Measurements from ENCODE around the gene RAP1GAP2. TPM values are rescaled to one million over a fixed set of nuclear protein-coding genes. Genes with fewer than 3 reads are reported as not detected.
"Not testable (repeated sequence)": the region's sequence is repeated elsewhere in the genome, so short reads cannot be mapped to it uniquely, and the experiment has no call there.

RAP1GAP2 gene
- total RNA-seq, 2 experiments from 2014 or later: 1.9 to 2.3 TPM

GRCh38 chr17:2876467-2876866 is 80.2 kb downstream of the RAP1GAP2 start:
- ChIA-PET CTCF (no interaction called here), POLR2A (no interaction called here)
- no peak for DNase-seq
- no peak overlapping the region for H3K27ac Mint-ChIP-seq
- H3K4me3 Mint-ChIP-seq: no peak overlapping the region
- intact Hi-C loops (cut with micrococcal nuclease): no loop called here
- no peaks in the 10 kb centered on the region for H3K9me3 Mint-ChIP-seq
- no peaks in the 10 kb centered on the region for H3K27me3 Mint-ChIP-seq
- peaks cover 12% of the 10 kb centered on the region for H3K4me1 Mint-ChIP-seq (ENCODE audit: low read depth)
- no peaks in the 10 kb centered on the region for H3K36me3 Mint-ChIP-seq

DNA sequence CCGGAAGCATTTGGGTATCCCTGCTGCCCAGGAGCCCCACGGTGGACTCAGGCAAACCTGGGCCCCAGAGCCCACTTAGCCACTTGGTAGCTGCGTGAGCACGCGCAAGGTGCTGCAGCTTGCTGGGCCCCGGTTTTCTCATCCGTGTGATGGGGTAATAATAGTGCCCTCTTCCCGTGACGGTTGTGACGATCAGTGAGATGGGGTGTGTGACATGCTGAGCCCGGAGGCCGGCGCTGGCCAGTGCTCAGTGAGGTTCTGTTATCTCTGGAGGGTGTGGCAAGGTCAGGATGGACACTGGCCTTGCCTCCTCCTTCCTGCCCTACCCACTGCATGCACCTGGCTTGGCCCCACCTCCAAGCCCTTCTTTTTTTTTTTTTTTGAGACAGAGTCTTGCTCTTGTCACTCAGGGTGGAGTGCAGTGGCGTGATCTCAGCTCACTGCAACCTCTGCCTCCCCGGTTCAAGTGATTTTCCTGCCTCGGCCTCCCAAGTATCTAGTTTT is 82.6 kb downstream of the RAP1GAP2 start:
- Mint-ChIP-seq H3K27me3 (no peaks in the 10 kb centered on the region), H3K9me3 (no peaks in the 10 kb centered on the region), H3K4me1 (ENCODE audit: low read depth) (peaks cover 12% of the 10 kb centered on the region), H3K27ac (no peak overlapping the region), H3K36me3 (no peaks in the 10 kb centered on the region), H3K4me3 (no peak overlapping the region)
- ChIA-PET POLR2A (no interaction called here), CTCF (interaction anchor here (0.9 kb wide), 1 partner anchor 30 kb away, joined by 3 read pairs; no protein-coding TSS in a partner anchor)
- no peak for DNase-seq
- intact Hi-C loops (cut with micrococcal nuclease): no loop called here

DNA sequence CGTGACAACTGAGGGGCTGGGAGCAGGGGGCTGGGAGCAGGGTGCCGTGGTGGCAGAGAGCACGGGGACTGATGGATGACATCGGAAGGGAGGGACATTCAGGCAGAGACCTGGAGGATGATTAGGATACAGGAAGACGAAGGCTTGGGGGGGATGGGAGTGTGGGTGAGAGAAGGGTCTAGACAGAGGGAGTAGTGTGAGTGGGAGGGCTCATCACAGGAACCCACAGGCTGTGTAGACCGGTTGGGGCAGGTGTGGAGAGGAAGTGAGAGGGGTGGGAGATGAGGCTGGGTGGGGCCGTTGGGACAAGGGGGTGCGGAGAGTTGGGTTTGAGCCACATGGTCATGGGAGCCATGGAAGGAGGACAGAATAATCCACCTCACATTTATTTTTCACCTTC is 83.8 kb downstream of the RAP1GAP2 start:
- intact Hi-C loops (cut with micrococcal nuclease): no loop called here
- Mint-ChIP-seq H3K4me1 (ENCODE audit: low read depth) (peaks cover 12% of the 10 kb centered on the region), H3K27me3 (no peaks in the 10 kb centered on the region), H3K4me3 (no peak overlapping the region), H3K9me3 (no peaks in the 10 kb centered on the region), H3K36me3 (no peaks in the 10 kb centered on the region), H3K27ac (no peak overlapping the region)
- POLR2A ChIA-PET: no interaction called here
- DNase-seq: no peak
- CTCF ChIA-PET: interaction anchor here (0.9 kb wide), 1 partner anchor 31 kb away, joined by 3 read pairs; no protein-coding TSS in a partner anchor

GRCh38 chr17:2881295-2881694 is 85.1 kb downstream of the RAP1GAP2 start:
- intact Hi-C loops (cut with micrococcal nuclease): no loop called here

GRCh38 chr17:2883544-2884213 is 87.4 kb downstream of the RAP1GAP2 start:
- Mint-ChIP-seq H3K4me1 (ENCODE audit: low read depth) (peaks cover 7% of the 10 kb centered on the region), H3K9me3 (no peaks in the 10 kb centered on the region), H3K27ac (no peak overlapping the region), H3K4me3 (no peak overlapping the region), H3K36me3 (no peaks in the 10 kb centered on the region), H3K27me3 (no peaks in the 10 kb centered on the region)
- CTCF ChIA-PET: no interaction called here
- intact Hi-C loops (cut with micrococcal nuclease): no loop called here
- POLR2A ChIA-PET: interaction anchor here (0.6 kb wide), 1 partner anchor 285 kb away, joined by 3 read pairs; no protein-coding TSS in a partner anchor
- no peak for DNase-seq

More at GRCh38 chr17:2881295-2881694, 85.1 kb downstream of the RAP1GAP2 start:
- Mint-ChIP-seq H3K27me3 (no peaks in the 10 kb centered on the region), H3K27ac (no peak overlapping the region), H3K36me3 (no peaks in the 10 kb centered on the region), H3K4me3 (no peak overlapping the region), H3K4me1 (ENCODE audit: low read depth) (peaks cover 12% of the 10 kb centered on the region), H3K9me3 (no peaks in the 10 kb centered on the region)
- POLR2A ChIA-PET: no interaction called here
- no peak for DNase-seq
- CTCF ChIA-PET: interaction anchor here (1.2 kb wide), 1 partner anchor 26 kb away, joined by 3 read pairs; no protein-coding TSS in a partner anchor

DNA sequence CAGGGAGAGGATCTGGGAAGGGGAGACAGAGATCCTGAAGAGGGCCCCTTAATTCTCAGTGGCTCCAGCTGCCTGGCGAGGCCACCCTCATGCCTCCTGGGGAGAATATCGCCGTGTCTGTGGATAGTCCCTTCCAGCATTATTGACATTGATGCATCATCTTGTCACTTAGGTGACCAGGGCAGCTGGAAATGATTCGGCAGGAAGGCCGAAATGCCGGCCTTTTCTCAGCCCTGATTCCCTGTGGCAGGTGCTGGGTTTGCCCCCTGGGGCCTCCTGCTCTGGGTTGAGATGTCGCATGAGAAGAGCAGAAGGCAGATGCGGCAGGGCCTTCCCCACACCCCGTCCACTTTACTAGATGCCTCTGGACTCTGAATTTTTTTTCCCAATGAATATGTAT is 89.5 kb downstream of the RAP1GAP2 start:
- H3K27ac Mint-ChIP-seq: no peak overlapping the region
- H3K4me3 Mint-ChIP-seq: no peak overlapping the region
- H3K36me3 Mint-ChIP-seq: no peaks in the 10 kb centered on the region
- H3K9me3 Mint-ChIP-seq: no peaks in the 10 kb centered on the region
- no peaks in the 10 kb centered on the region for H3K4me1 Mint-ChIP-seq (ENCODE audit: low read depth)
- ChIA-PET POLR2A (no interaction called here), CTCF (no interaction called here)
- intact Hi-C loops (cut with micrococcal nuclease): no loop called here
- DNase-seq: no peak
- no peaks in the 10 kb centered on the region for H3K27me3 Mint-ChIP-seq

DNA sequence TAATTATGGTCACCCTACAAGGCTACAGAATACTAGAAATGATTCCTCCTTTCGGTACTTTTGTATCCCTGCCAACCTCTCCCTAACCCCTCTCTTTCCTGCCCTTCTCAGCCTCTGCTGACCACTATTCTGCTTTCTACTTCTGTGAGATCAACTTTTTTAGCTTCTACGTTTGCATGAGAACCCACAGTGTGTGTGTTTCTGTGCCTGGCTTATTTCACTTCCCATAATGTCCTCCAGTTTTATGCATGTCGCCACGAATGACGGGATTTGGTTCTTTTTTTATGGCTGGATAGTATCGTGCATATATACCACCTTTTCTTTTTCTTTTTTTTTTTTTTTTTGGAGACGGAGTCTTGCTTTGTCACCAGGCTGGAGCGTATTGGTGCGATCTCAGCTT is 92.1 kb downstream of the RAP1GAP2 start:
- ChIA-PET CTCF (interaction anchor here (1.2 kb wide), 1 partner anchor 39 kb away, joined by 4 read pairs; no protein-coding TSS in a partner anchor), POLR2A (interaction anchor here (0.6 kb wide), 1 partner anchor 31 kb away, joined by 4 read pairs; no protein-coding TSS in a partner anchor)
- no peaks in the 10 kb centered on the region for H3K9me3 Mint-ChIP-seq
- H3K27me3 Mint-ChIP-seq: no peaks in the 10 kb centered on the region
- peaks cover 10% of the 10 kb centered on the region for H3K4me1 Mint-ChIP-seq (ENCODE audit: low read depth)
- H3K36me3 Mint-ChIP-seq: peaks cover 2% of the 10 kb centered on the region
- no peak for DNase-seq
- H3K27ac Mint-ChIP-seq: no peak overlapping the region
- no peak overlapping the region for H3K4me3 Mint-ChIP-seq
- intact Hi-C loops (cut with micrococcal nuclease): no loop called here

GRCh38 chr17:2889256-2889655 is 93.0 kb downstream of the RAP1GAP2 start:
- Mint-ChIP-seq H3K9me3 (no peaks in the 10 kb centered on the region), H3K27me3 (no peaks in the 10 kb centered on the region), H3K4me3 (no peak overlapping the region), H3K36me3 (peaks cover 2% of the 10 kb centered on the region), H3K27ac (no peak overlapping the region), H3K4me1 (ENCODE audit: low read depth) (peaks cover 10% of the 10 kb centered on the region)
- intact Hi-C loops (cut with micrococcal nuclease): no loop called here
- ChIA-PET POLR2A (no interaction called here), CTCF (no interaction called here)
- DNase-seq: no peak

DNA sequence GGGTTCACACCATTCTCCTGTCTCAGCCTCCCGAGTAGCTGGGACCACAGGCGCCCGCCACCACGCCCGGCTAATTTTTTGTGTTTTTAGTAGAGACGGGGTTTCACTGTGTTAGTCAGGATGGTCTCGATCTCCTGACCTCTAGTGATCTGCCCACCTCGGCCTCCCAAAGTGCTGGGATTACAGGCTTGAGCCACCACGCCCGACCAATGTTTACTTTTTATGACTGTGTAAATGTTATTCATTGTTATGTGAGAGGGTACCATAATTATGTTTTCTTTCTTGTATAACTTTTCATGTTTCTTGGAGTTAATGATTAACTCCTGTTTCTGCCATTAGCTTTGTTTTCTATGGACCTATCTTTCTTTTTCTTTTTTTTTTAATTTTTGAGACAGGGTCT is 94.5 kb downstream of the RAP1GAP2 start:
- H3K27ac Mint-ChIP-seq; H3K4me1 Mint-ChIP-seq (ENCODE audit: low read depth); H3K36me3 Mint-ChIP-seq; H3K27me3 Mint-ChIP-seq; POLR2A ChIA-PET; intact Hi-C loops (cut with micrococcal nuclease); H3K4me3 Mint-ChIP-seq; DNase-seq; H3K9me3 Mint-ChIP-seq: not testable (repeated sequence)
- CTCF ChIA-PET: interaction anchor here (0.6 to 1.0 kb wide), 2 partner anchors 41 to 63 kb away, joined by 3 read pairs; no protein-coding TSS in a partner anchor

DNA sequence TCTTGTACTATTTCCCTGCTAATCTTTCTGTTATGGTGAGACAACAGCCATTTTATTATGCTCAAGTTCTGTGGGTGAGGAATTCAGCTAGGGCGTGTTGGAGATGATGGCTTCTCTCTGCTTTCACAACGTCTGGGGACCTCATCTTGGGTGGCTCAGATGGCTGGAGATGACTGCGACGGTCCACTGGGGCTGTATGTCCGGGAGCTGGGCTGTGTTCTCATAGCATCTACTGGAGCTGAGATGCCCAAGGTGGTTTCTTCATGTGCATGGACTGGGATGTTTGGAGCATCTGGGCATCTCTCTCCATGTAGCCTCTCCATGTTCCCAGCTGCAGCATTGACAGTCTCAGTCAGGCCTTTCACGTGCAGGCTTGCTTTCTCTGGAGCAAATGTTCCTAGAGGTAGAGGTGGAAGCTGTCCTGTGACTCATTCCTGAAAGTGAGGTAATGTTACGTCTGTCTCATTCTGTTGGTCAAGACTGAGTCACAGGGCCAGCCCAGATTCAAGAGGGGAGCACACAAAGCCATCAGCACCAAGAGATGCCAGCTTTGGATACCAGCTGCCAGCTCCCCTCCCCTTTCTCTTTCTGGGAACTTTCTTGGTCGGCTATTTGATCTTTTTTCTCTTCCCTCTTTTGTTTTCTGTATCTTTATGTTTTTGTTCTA is 96.2 kb downstream of the RAP1GAP2 start:
- Mint-ChIP-seq H3K9me3 (no peaks in the 10 kb centered on the region), H3K27ac (no peak overlapping the region), H3K4me1 (ENCODE audit: low read depth) (peaks cover 10% of the 10 kb centered on the region), H3K4me3 (no peak overlapping the region), H3K27me3 (no peaks in the 10 kb centered on the region), H3K36me3 (peaks cover 5% of the 10 kb centered on the region)
- intact Hi-C loops (cut with micrococcal nuclease): no loop called here
- ChIA-PET CTCF (no interaction called here), POLR2A (interaction anchor here (0.8 to 0.9 kb wide), 2 partner anchors 15 to 45 kb away, joined by 3 to 4 read pairs; no protein-coding TSS in a partner anchor)
- peak; percentile 40 for DNase-seq

DNA sequence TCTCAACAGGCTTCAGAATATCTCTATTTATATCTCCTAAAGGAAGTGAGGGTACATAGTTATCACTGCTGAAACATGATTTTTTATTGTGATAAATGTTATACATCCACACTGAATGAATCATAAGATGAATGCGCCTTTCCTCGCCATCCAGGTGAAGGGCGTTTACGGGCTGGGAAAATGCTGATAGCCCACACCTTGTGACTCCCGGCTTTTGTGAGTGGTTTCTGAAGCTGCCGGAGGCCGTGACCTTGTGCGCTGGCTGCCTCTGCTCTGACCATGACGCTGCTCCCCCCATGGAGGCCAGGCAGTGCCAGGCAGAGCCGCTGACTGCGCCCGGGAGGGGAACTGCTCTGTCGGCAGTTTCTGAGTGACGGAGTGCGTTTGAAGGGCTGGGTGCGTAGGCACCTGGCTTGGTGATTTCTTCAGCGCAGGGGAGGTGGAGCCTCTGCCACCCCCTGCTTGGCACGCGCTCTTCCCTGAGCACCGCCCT is 97.2 kb downstream of the RAP1GAP2 start:
- H3K4me1 Mint-ChIP-seq (ENCODE audit: low read depth): peaks cover 10% of the 10 kb centered on the region
- H3K9me3 Mint-ChIP-seq: no peaks in the 10 kb centered on the region
- intact Hi-C loops (cut with micrococcal nuclease): no loop called here
- no peak for DNase-seq
- no peak overlapping the region for H3K27ac Mint-ChIP-seq
- no peaks in the 10 kb centered on the region for H3K27me3 Mint-ChIP-seq
- ChIA-PET CTCF (no interaction called here), POLR2A (interaction anchor here (0.8 kb wide), 1 partner anchor 44 kb away, joined by 3 read pairs; no protein-coding TSS in a partner anchor)
- H3K4me3 Mint-ChIP-seq: no peak overlapping the region
- H3K36me3 Mint-ChIP-seq: peaks cover 5% of the 10 kb centered on the region

DNA sequence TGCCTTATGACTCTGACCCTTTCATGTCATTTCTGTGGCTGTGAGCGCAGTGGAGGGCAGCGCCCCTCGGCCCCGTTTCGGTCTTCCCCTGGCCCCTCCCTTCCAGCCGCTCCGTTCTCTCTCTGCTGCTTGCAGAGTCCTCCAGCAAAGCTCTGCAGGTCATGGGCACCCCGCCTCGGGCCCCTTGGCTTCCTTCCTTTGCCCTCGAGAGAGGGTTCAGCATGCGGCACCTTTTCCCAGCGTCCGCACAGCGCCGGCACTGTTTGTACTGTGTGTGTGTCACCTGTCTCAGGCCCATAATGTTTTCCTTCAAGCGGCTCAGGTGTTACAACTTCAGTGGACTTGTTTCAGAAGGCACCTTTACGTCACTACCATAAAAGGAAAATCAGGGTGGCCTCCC is 98.5 kb downstream of the RAP1GAP2 start:
- ChIA-PET POLR2A (no interaction called here), CTCF (no interaction called here)
- H3K27me3 Mint-ChIP-seq: no peaks in the 10 kb centered on the region
- peaks cover 5% of the 10 kb centered on the region for H3K36me3 Mint-ChIP-seq
- intact Hi-C loops (cut with micrococcal nuclease): no loop called here
- H3K9me3 Mint-ChIP-seq: no peaks in the 10 kb centered on the region
- no peak for DNase-seq
- H3K27ac Mint-ChIP-seq: no peak overlapping the region
- H3K4me3 Mint-ChIP-seq: no peak overlapping the region
- H3K4me1 Mint-ChIP-seq (ENCODE audit: low read depth): peaks cover 11% of the 10 kb centered on the region
